H1 (cell line): Measurements from ENCODE around the gene MGAT2. TPM values are rescaled to one million over a fixed set of nuclear protein-coding genes. Genes with fewer than 3 reads are reported as not detected.

Experiments
- CTCF ChIA-PET: fragments of 300-600 bp; sonication (Branson Sonifier 250); formaldehyde crosslinking; loops from one replicate; lab custom pipeline; 2021; ENCODE audit not compliant: partially characterized antibody; lab: Charles Lee
- POLR2A ChIA-PET: fragments of 300-600 bp; sonication (Branson Sonifier 250); formaldehyde crosslinking; loops from one replicate; lab custom pipeline; 2021; ENCODE audit warnings: inconsistent platforms; ENCODE audit not compliant: partially characterized antibody; lab: Charles Lee
- DNase-seq, 2 experiments: peaks; one replicate each; pipeline versions ENCODE4 v3.0.0 to v3.0.0-alpha.2; 2010 to 2022; ENCODE audit warnings: low spot score in 2 of 2, low read depth in 1 of 2, mixed read lengths in 1 of 2
- FAIRE-seq: peaks from 2 replicates; lab custom pipeline; 2011; peaks lifted over from hg19 to GRCh38; lab: Jason Lieb, UNC
- H2AFZ ChIP-seq: 2 replicates; pipeline ENCODE4 v1.8.1; 2012; ENCODE audit warnings: low read length, inconsistent platforms
- H2AK5ac ChIP-seq: 2 replicates; pipeline ENCODE4 v1.6.1; 2013; ENCODE audit warnings: low read depth, low read length
- H2BK120ac ChIP-seq: replicated peaks from 2 replicates; pipeline ENCODE3; 2013; ENCODE audit warnings: low read depth, low read length, inconsistent platforms
- H2BK12ac ChIP-seq: 2 replicates; pipeline ENCODE4 v1.6.1; 2013; ENCODE audit warnings: low read depth, low read length
- H2BK15ac ChIP-seq: 2 replicates; pipeline ENCODE4 v1.6.1; 2013; ENCODE audit warnings: low read length
- H2BK20ac ChIP-seq: 2 replicates; pipeline ENCODE4 v1.6.1; 2013; ENCODE audit warnings: low read length
- H2BK5ac ChIP-seq: 2 replicates; pipeline ENCODE4 v1.6.1; 2013; ENCODE audit warnings: low read depth, low read length
- H3K14ac ChIP-seq: 2 replicates; pipeline ENCODE4 v1.6.1; 2013; ENCODE audit warnings: inconsistent platforms; ENCODE audit not compliant: insufficient read length
- H3K18ac ChIP-seq: 2 replicates; pipeline ENCODE4 v1.6.1; 2013; ENCODE audit warnings: low read length; ENCODE audit errors: extremely low read depth
- H3K23ac ChIP-seq: 2 replicates; pipeline ENCODE4 v1.6.1; 2013; ENCODE audit warnings: inconsistent platforms; ENCODE audit not compliant: insufficient read length
- H3K23me2 ChIP-seq: 2 replicates; pipeline ENCODE4 v1.6.1; 2013; ENCODE audit warnings: low read depth, low read length
- H3K27ac ChIP-seq: 2 replicates; pipeline ENCODE4 v1.6.1; 2011; ENCODE audit warnings: low read depth, low read length, inconsistent platforms
- H3K27me3 ChIP-seq, 4 experiments: replicated peaks in 1 of 4; 1 replicate in 1 of 4; 2 replicates in 3 of 4; pipeline versions ENCODE4 v1.6.1 to v1.8.1; 2011 to 2013; ENCODE audit warnings: low read length in 3 of 4, mild to moderate bottlenecking in 3 of 4, inconsistent platforms in 2 of 4, mixed read lengths in 2 of 4, moderate library complexity in 1 of 4; ENCODE audit not compliant: control insufficient read depth in 3 of 4, insufficient read depth in 3 of 4; ENCODE audit errors: extremely low read depth in 1 of 4
- H3K36me3 ChIP-seq, 4 experiments: 2 replicates each; pipeline versions ENCODE4 v1.6.1 to v1.8.1; 2011 to 2013; ENCODE audit warnings: mild to moderate bottlenecking in 4 of 4, low read length in 3 of 4, moderate library complexity in 2 of 4, control low read depth in 1 of 4, inconsistent platforms in 1 of 4; ENCODE audit not compliant: insufficient read depth in 4 of 4, control insufficient read depth in 2 of 4
- H3K4ac ChIP-seq: replicated peaks from 2 replicates; pipeline ENCODE3; 2013; ENCODE audit warnings: low read length, low read depth, mixed read lengths, inconsistent platforms; ENCODE audit not compliant: insufficient read length
- H3K4me1 ChIP-seq, 4 experiments: replicated peaks in 1 of 4; 1 replicate in 1 of 4; 2 replicates in 3 of 4; pipeline versions ENCODE4 v1.6.1 to v1.8.1; 2011 to 2013; ENCODE audit warnings: low read length in 3 of 4, inconsistent platforms in 2 of 4, mixed read lengths in 1 of 4; ENCODE audit not compliant: insufficient read depth in 4 of 4, control insufficient read depth in 3 of 4
- H3K4me2 ChIP-seq, 2 experiments: 2 replicates each; pipeline versions ENCODE4 v1.6.1 to v1.8.1; 2011 to 2013; ENCODE audit warnings: low read depth in 2 of 2, low read length in 2 of 2, control low read depth in 1 of 2, inconsistent platforms in 1 of 2, mild to moderate bottlenecking in 1 of 2; ENCODE audit not compliant: insufficient read depth in 1 of 2
- H3K4me3 ChIP-seq, 4 experiments: fragments of 200-600, 300-600 bp in 1 of 4; sonication (generic), shearing (Covaris generic), sonication (Bioruptor Twin) in 1 of 4; 2 replicates each; pipeline versions ENCODE4 v1.5.1 to v1.8.1; 2011 to 2016; ENCODE audit warnings: low read length in 4 of 4, low read depth in 3 of 4, control low read depth in 2 of 4, inconsistent platforms in 2 of 4, mild to moderate bottlenecking in 2 of 4, mixed read lengths in 1 of 4, moderate library complexity in 1 of 4; ENCODE audit not compliant: insufficient read depth in 2 of 4; ENCODE audit errors: extremely low read depth in 1 of 4
- H3K56ac ChIP-seq: replicated peaks from 2 replicates; pipeline ENCODE3; 2013; ENCODE audit warnings: low read depth, mild to moderate bottlenecking, mixed read lengths, low read length, inconsistent platforms; ENCODE audit not compliant: insufficient read length
- H3K79me1 ChIP-seq: 2 replicates; pipeline ENCODE4 v1.6.1; 2013; ENCODE audit warnings: low read depth, low read length, control low read depth
- H3K79me2 ChIP-seq, 2 experiments: 2 replicates each; pipeline versions ENCODE4 v1.6.1 to v1.8.1; 2012 to 2013; ENCODE audit warnings: low read length in 2 of 2, mild to moderate bottlenecking in 2 of 2, inconsistent platforms in 1 of 2; ENCODE audit not compliant: insufficient read depth in 2 of 2, control insufficient read depth in 1 of 2
- H3K9ac ChIP-seq, 4 experiments: replicated peaks in 1 of 4; 1 replicate in 1 of 4; 2 replicates in 3 of 4; pipeline versions ENCODE4 v1.6.1 to v1.8.1; 2011 to 2013; ENCODE audit warnings: low read depth in 3 of 4, low read length in 3 of 4, control low read depth in 2 of 4, mild to moderate bottlenecking in 2 of 4, moderate library complexity in 2 of 4, inconsistent platforms in 1 of 4; ENCODE audit errors: extremely low read depth in 1 of 4
- H3K9me3 ChIP-seq, 2 experiments: 2 replicates each; pipeline versions ENCODE4 v1.6.1 to v1.8.1; 2012 to 2013; ENCODE audit warnings: mild to moderate bottlenecking in 2 of 2, moderate library complexity in 2 of 2, control low read depth in 1 of 2, inconsistent platforms in 1 of 2, low read depth in 1 of 2, low read length in 1 of 2, mixed read lengths in 1 of 2; ENCODE audit not compliant: insufficient read depth in 2 of 2
- H4K20me1 ChIP-seq, 2 experiments: replicated peaks in 1 of 2; 2 replicates each; pipeline versions ENCODE3 to v1.8.1; 2011 to 2013; ENCODE audit warnings: inconsistent platforms in 2 of 2, low read length in 2 of 2, mild to moderate bottlenecking in 1 of 2; ENCODE audit not compliant: insufficient read depth in 2 of 2, control insufficient read depth in 1 of 2
- H4K5ac ChIP-seq: 2 replicates; pipeline ENCODE4 v1.6.1; 2013; ENCODE audit warnings: low read length, low read depth, mixed read lengths, inconsistent platforms; ENCODE audit not compliant: insufficient read length
- H4K8ac ChIP-seq: 2 replicates; pipeline ENCODE4 v1.8.0; 2013; ENCODE audit warnings: mild to moderate bottlenecking, moderate library complexity, low read length, inconsistent platforms; ENCODE audit not compliant: insufficient read depth; ENCODE audit errors: extremely low read depth
- H4K91ac ChIP-seq: replicated peaks from 2 replicates; pipeline ENCODE3; 2013; ENCODE audit warnings: low read length, mixed read lengths, inconsistent platforms; ENCODE audit not compliant: insufficient read length
- POLR2AphosphoS5 ChIP-seq: IDR thresholded peaks from 2 replicates; pipeline ENCODE4 v1.6.1; 2011; ENCODE audit warnings: low read depth, low read length
- ZNF274 ChIP-seq: IDR thresholded peaks from 2 replicates; pipeline ENCODE4 v1.7.0; 2012; ENCODE audit warnings: low read length, borderline replicate concordance; ENCODE audit errors: extremely low read depth
- WGBS, 2 experiments: shearing (Covaris generic) in 1 of 2; methylation state at CpG; one replicate each; pipeline versions ENCODE4 v1.1.6 to v1.1.7; 2013 to 2015; ENCODE audit warnings: low lambda C conversion rate in 2 of 2, mixed read lengths in 2 of 2, inconsistent platforms in 1 of 2, low coverage in 1 of 2, missing lambda C conversion rate in 1 of 2; ENCODE audit not compliant: insufficient replicate concordance in 2 of 2, insufficient coverage in 1 of 2, insufficient read length in 1 of 2; ENCODE audit errors: extremely low coverage in 1 of 2, missing lambda C conversion rate in 1 of 2; 5-methylcytosine and 5-hydroxymethylcytosine counted together
- polyA plus RNA-seq, 7 experiments: library from polyadenylated mRNA; depleted of rRNA in 3 of 7; stranded (reverse) in 5 of 7; unstranded in 2 of 7; fragments of >200 nt in 5 of 7; fragments of 200-250 nt in 2 of 7; gene quantifications; 1 replicate in 5 of 7; 2 replicates in 1 of 7; 4 replicates in 1 of 7; pipeline versions ENCODE4 v1.2.1 to v1.2.3, GENCODE V29; 2011 to 2013; ENCODE audit warnings: missing spikeins in 2 of 7, mixed read lengths in 2 of 7
- total RNA-seq: library from RNA; stranded (reverse); fragmentation: NEBNext Ultra II Directional; extraction: Animal tissue kit (Norgen Biotek cat#: 25700); gene quantifications from 2 replicates; pipeline ENCODE4 v1.2.1, GENCODE V29; 2021

Gene MGAT2
- total and polyA plus RNA-seq, 2 of the 8 experiments (the other 6 are each of a cell fraction or from before 2014, with no cell fraction given): 10.6 to 23.7 TPM

DNA sequence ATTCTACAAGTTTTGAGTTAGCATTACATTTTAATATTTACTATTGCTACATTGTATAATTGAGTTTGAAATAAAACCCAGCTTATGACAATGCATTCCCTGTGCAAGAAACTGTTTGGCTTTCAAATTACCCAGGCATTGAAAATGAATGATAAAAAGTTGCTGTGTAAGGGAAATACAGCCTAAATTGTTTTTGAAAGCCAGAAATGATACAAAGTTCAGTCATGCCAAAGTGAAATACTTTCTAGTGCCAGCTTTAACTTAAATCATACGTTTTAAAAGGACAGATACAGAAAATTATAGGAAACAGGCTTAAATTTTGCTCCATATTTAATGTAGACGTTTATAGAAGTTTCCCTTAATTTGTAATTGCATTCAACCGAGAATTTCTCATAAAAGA lies 2.8 kb downstream of the MGAT2 start:
- no peak overlapping the region for H2AK5ac ChIP-seq
- no peak overlapping the region for H3K4ac ChIP-seq
- H3K9me3 ChIP-seq: no peaks in the 10 kb centered on the region
- peaks cover 1 to 9% (median 3%) of the 10 kb centered on the region in 4 experiments; a peak in 3 of 7 replicates for H3K4me1 ChIP-seq
- H3K36me3 ChIP-seq: peaks cover under 1 to 46% (median 10%) of the 10 kb centered on the region in 4 experiments; a peak in 5 of 8 replicates
- H2BK120ac ChIP-seq: no peak overlapping the region
- no peaks in the 10 kb centered on the region for H3K27me3 ChIP-seq
- H3K56ac ChIP-seq: no peak overlapping the region
- H4K8ac ChIP-seq: no peak overlapping the region
- FAIRE-seq: no peak
- no peak overlapping the region for H2BK5ac ChIP-seq
- TF ChIP-seq POLR2AphosphoS5 (no peak), ZNF274 (no peak)
- no peak overlapping the region for H3K4me3 ChIP-seq
- H3K27ac ChIP-seq: no peak overlapping the region
- H3K9ac ChIP-seq: no peak overlapping the region
- no peaks in the 10 kb centered on the region for H3K79me1 ChIP-seq
- H3K4me2 ChIP-seq: no peak overlapping the region
- no peak overlapping the region for H3K23ac ChIP-seq
- no peak overlapping the region for H3K18ac ChIP-seq
- no peak overlapping the region for H2BK15ac ChIP-seq
- H2BK12ac ChIP-seq: no peak overlapping the region
- no peak overlapping the region for H2BK20ac ChIP-seq
- no peak for DNase-seq
- peaks cover 10% of the 10 kb centered on the region for H3K23me2 ChIP-seq
- H3K14ac ChIP-seq: no peak overlapping the region
- no peak overlapping the region for H2AFZ ChIP-seq
- ChIA-PET POLR2A (interaction anchor here (0.6 to 2.5 kb wide), 9 partner anchors 9 to 42 kb away, joined by 3 to 12 read pairs (median 5); partner anchors contain the start of genes DNAAF2 and LRR1), CTCF (interaction anchor here (2.0 kb wide), 1 partner anchor 11 kb away, joined by 6 read pairs; no protein-coding TSS in a partner anchor)
- WGBS, 2 experiments: 88% methylated on average over 3 of the region's 3 CpGs; no CpG with 5 or more reads in 1 of the 2 experiments
- H4K20me1 ChIP-seq: peaks cover 1 to 3% of the 10 kb centered on the region in 2 experiments
- H4K5ac ChIP-seq: no peak overlapping the region
- peaks cover 5 to 53% of the 10 kb centered on the region in 2 experiments; a peak in 3 of 4 replicates for H3K79me2 ChIP-seq
- H4K91ac ChIP-seq: no peak overlapping the region
